GM12878 (cell line): ENCODE results near the gene POLR3A. TPM values are rescaled to one million over a fixed set of nuclear protein-coding genes. Genes with fewer than 3 reads are reported as not detected.
"Not testable (repeated sequence)": the region's sequence is repeated elsewhere in the genome, so short reads cannot be mapped to it uniquely, and the experiment has no call there.

ENCODE experiments used
- ATAC-seq: fragments of 200-7000 bp; cut with Tn5 transposase; 3 replicates; pipeline ENCODE4 v1.9.1; 2020; ENCODE audit warnings: mild to moderate bottlenecking, moderate library complexity
- BruUV-seq: library from RNA; stranded (reverse); fragments of 400-500 nt; replicated peaks from 2 replicates; lab custom pipeline; 2021; lab: Mats Ljungman, UMichigan
- CTCF ChIA-PET: fragments of 300-600 bp; sonication (Branson Sonifier 250); formaldehyde crosslinking; extraction: SDS; loops from one replicate; lab custom pipeline; 2021; ENCODE audit warnings: inconsistent platforms; lab: Yijun Ruan, JAX
- POLR2A ChIA-PET: fragments of 350-600 bp; formaldehyde crosslinking; extraction: SDS; loops from one replicate; lab custom pipeline; 2021; ENCODE audit warnings: inconsistent platforms; lab: Charles Lee
- RAD21 ChIA-PET: fragments of 300-600 bp; sonication (Branson Sonifier 250); formaldehyde crosslinking; loops from one replicate; lab custom pipeline; 2023; ENCODE audit warnings: antibody characterized with exemption; ENCODE audit not compliant: unreplicated experiment; lab: Charles Lee
- SMC1A ChIA-PET: fragments of 300-600 bp; sonication (Branson Sonifier 250); formaldehyde crosslinking; loops from one replicate; lab custom pipeline; 2023; ENCODE audit not compliant: unreplicated experiment, uncharacterized antibody; lab: Charles Lee
- DNase-seq: peaks from one replicate; pipeline ENCODE4 v3.0.0-alpha.2; 2011; ENCODE audit warnings: low read depth, low spot score
- FAIRE-seq: peaks from 3 replicates; lab custom pipeline; 2011; peaks lifted over from hg19 to GRCh38; lab: Jason Lieb, UNC
- H2AFZ ChIP-seq: 2 replicates; pipeline ENCODE4 v1.6.0; 2011; ENCODE audit warnings: low read depth, low read length, control low read depth; ENCODE audit not compliant: control insufficient read depth
- H3K27ac ChIP-seq: 2 replicates; pipeline ENCODE4 v1.5.1; 2011; ENCODE audit warnings: control low read depth; ENCODE audit not compliant: control insufficient read depth, insufficient read depth
- H3K27me3 ChIP-seq, 2 experiments: replicated peaks in 1 of 2; 2 replicates each; pipeline versions ENCODE4 v1.6.0 to v1.6.1; 2011; ENCODE audit warnings: low read length in 1 of 2; ENCODE audit not compliant: control insufficient read depth in 2 of 2, insufficient read depth in 2 of 2
- H3K36me3 ChIP-seq, 2 experiments: 2 replicates each; pipeline ENCODE4 v1.5.1; 2011; ENCODE audit warnings: low read length in 1 of 2; ENCODE audit not compliant: control insufficient read depth in 2 of 2, insufficient read depth in 2 of 2
- H3K4me1 ChIP-seq: 2 replicates; pipeline ENCODE4 v1.6.1; 2011; ENCODE audit warnings: mild to moderate bottlenecking, low read length, moderate library complexity, mixed read lengths; ENCODE audit not compliant: control insufficient read depth, insufficient read depth
- H3K4me2 ChIP-seq: 2 replicates; pipeline ENCODE4 v1.6.0; 2011; ENCODE audit warnings: control low read depth; ENCODE audit not compliant: control insufficient read depth, insufficient read depth
- H3K4me3 ChIP-seq: fragments of 200-600 bp; sonication (generic); 2 replicates; pipeline ENCODE4 v1.5.1; 2016
- H3K79me2 ChIP-seq: 2 replicates; pipeline ENCODE4 v1.6.0; 2011; ENCODE audit warnings: low read length; ENCODE audit not compliant: control insufficient read depth, insufficient read depth
- H3K9ac ChIP-seq: 2 replicates; pipeline ENCODE4 v1.8.0; 2011; ENCODE audit warnings: low read length, control low read depth, mixed read lengths; ENCODE audit not compliant: control insufficient read depth, insufficient read depth
- H3K9me3 ChIP-seq: replicated peaks from 3 replicates; pipeline ENCODE4 v1.5.1; 2011; ENCODE audit warnings: mild to moderate bottlenecking, low read length; ENCODE audit not compliant: control insufficient read depth, insufficient read depth
- H4K20me1 ChIP-seq: 2 replicates; pipeline ENCODE4 v1.6.0; 2011; ENCODE audit not compliant: control insufficient read depth, insufficient read depth
- BMI1 ChIP-seq: fragments of 450-650 bp; IDR thresholded peaks from 2 replicates; pipeline ENCODE4 v1.6.1; 2016; ENCODE audit warnings: mild to moderate bottlenecking, moderate library complexity, borderline replicate concordance
- CHD1 ChIP-seq: IDR thresholded peaks from 2 replicates; pipeline ENCODE4 v1.6.1; 2012; ENCODE audit warnings: low read depth, low read length, improper control_type of control experiment
- CHD2 ChIP-seq: IDR thresholded peaks from 2 replicates; pipeline ENCODE4 v1.6.1; 2011; ENCODE audit warnings: low read depth, low read length, improper control_type of control experiment, borderline replicate concordance
- IKZF1 ChIP-seq: fragments of 450-650 bp; conservative IDR thresholded peaks from 2 replicates; pipeline ENCODE4 v1.6.1; 2017; ENCODE audit warnings: antibody characterized with exemption, mild to moderate bottlenecking
- IKZF2 ChIP-seq, 2 experiments: fragments of 450-650 bp; IDR thresholded peaks; 2 replicates each; pipeline ENCODE4 v1.6.1; 2017; ENCODE audit warnings: mild to moderate bottlenecking in 2 of 2, moderate library complexity in 2 of 2
- YY1 ChIP-seq: IDR thresholded peaks from 2 replicates; pipeline ENCODE4 v1.6.1; 2011; ENCODE audit warnings: low read depth, mild to moderate bottlenecking, low read length
- WGBS: methylation state at CpG from one replicate; pipeline ENCODE4 v1.1.6; 2016; ENCODE audit warnings: low lambda C conversion rate; ENCODE audit not compliant: insufficient replicate concordance, insufficient coverage; ENCODE audit errors: missing lambda C conversion rate; 5-methylcytosine and 5-hydroxymethylcytosine counted together
- in situ Hi-C: fragments of 300-500 bp; cut with MboI; formaldehyde crosslinking; loops from 9 replicates; pipeline ENCODE4 v1.14.3; 2018; ENCODE audit warnings: mixed read lengths
- intact Hi-C: fragments of 100-400 bp; cut with micrococcal nuclease; formaldehyde crosslinking; loops from one replicate; pipeline ENCODE4 v1.14.2; 2022; ENCODE audit not compliant: unreplicated experiment
- polyA plus RNA-seq, 11 experiments: library from polyadenylated mRNA; depleted of rRNA in 4 of 11; unstranded in 6 of 11; stranded (reverse) in 5 of 11; fragments of >200 nt; fragmentation: Nextera tagmentation in 4 of 11; fragmentation: Illumina TruSeq in 1 of 11; extraction: Ambion mirVana in 4 of 11; extraction: Trizol in 1 of 11; gene quantifications; 1 replicate in 1 of 11; 2 replicates in 10 of 11; pipeline versions ENCODE4 v1.2.1 to v1.2.3, GENCODE V29; 2011 to 2016; ENCODE audit warnings: inconsistent platforms in 2 of 11, missing spikeins in 2 of 11, low read depth in 1 of 11
- total RNA-seq, 4 experiments: library from RNA; depleted of rRNA in 3 of 4; stranded (reverse); fragments of >200 nt in 3 of 4; fragmentation: Illumina TruSeq in 1 of 4; extraction: Trizol in 1 of 4; gene quantifications; 2 replicates each; pipeline versions ENCODE4 v1.2.1 to v1.2.3, GENCODE V29; 2013 to 2021

The POLR3A gene
- total and polyA plus RNA-seq, 10 of the 15 experiments (the other 5 are each of a cell fraction or from before 2014, with no cell fraction given): 5.4 to 20.4 (median 14.4) TPM

- no peak overlapping the region for H3K4me3 ChIP-seq
- FAIRE-seq: no peak
- ChIA-PET SMC1A (interaction anchor here (2.0 kb wide), 1 partner anchor 19 kb away, joined by 4 read pairs; no protein-coding TSS in a partner anchor), CTCF (interaction anchor here (1.0 kb wide), 1 partner anchor 112 kb away, joined by 3 read pairs; no protein-coding TSS in a partner anchor), RAD21 (no interaction called here), POLR2A (no interaction called here)
- intact Hi-C loops: no loop called here
- DNase-seq: no peak
- no peak overlapping the region for H3K9ac ChIP-seq
- no peaks in the 10 kb centered on the region for H3K79me2 ChIP-seq
- no peaks in the 10 kb centered on the region for H4K20me1 ChIP-seq
- no peak overlapping the region for H2AFZ ChIP-seq
- 33% methylated on average over 5 of the region's 5 CpGs for WGBS
- TF ChIP-seq IKZF1 (0 out of 2 replicates have a peak, but pooled peaks have one; percentile 21), CHD1 (no peak), IKZF2 (IDR thresholded peaks at IDR 0.05) (peak in 1 of 2 experiments; percentile 16; a peak in 1 of 4 replicates)
- no TSS peak for BruUV-seq
- H3K4me1 ChIP-seq: peaks cover 7% of the 10 kb centered on the region; the same call in 1 of the 2 replicates
- no peak for ATAC-seq
- in situ Hi-C loops: no loop called here
- H3K36me3 ChIP-seq: no peaks in the 10 kb centered on the region
- H3K9me3 ChIP-seq: no peaks in the 10 kb centered on the region; the same call in 2 of the 3 replicates
- peak overlapping the region; percentile 13; the same call in 1 of the 2 replicates for H3K4me2 ChIP-seq
- no peak overlapping the region for H3K27ac ChIP-seq
- H3K27me3 ChIP-seq: no peaks in the 10 kb centered on the region; a peak in 1 of 4 replicates
Measured at GRCh38 chr10:78066012-78066411, 36.7 kb upstream of the POLR3A start.

- FAIRE-seq (no peak), DNase-seq (no peak), ATAC-seq (no peak)
- no peak overlapping the region for H3K9ac ChIP-seq
- no peak overlapping the region for H2AFZ ChIP-seq
- BruUV-seq: no TSS peak
- H3K4me1 ChIP-seq: peaks cover 7% of the 10 kb centered on the region; the same call in 1 of the 2 replicates
- no peaks in the 10 kb centered on the region for H4K20me1 ChIP-seq
- H3K36me3 ChIP-seq: no peaks in the 10 kb centered on the region
- ChIA-PET RAD21 (no interaction called here), SMC1A (no interaction called here), CTCF (interaction anchor here (1.0 kb wide), 1 partner anchor 112 kb away, joined by 3 read pairs; no protein-coding TSS in a partner anchor), POLR2A (no interaction called here)
- in situ Hi-C loops: no loop called here
- no peak overlapping the region for H3K27ac ChIP-seq
- no peak overlapping the region for H3K4me3 ChIP-seq
- no peaks in the 10 kb centered on the region; a peak in 1 of 4 replicates for H3K27me3 ChIP-seq
- WGBS: 9% methylated on average over 2 of the region's 2 CpGs
- H3K4me2 ChIP-seq: no peak overlapping the region
- intact Hi-C loops: no loop called here
- TF ChIP-seq YY1 (no peak), CHD2 (no peak), BMI1 (no peak)
- H3K79me2 ChIP-seq: no peaks in the 10 kb centered on the region
- H3K9me3 ChIP-seq: no peaks in the 10 kb centered on the region; the same call in 2 of the 3 replicates
Measured at GRCh38 chr10:78065611-78066010, 36.3 kb upstream of the POLR3A start.

- H3K4me1 ChIP-seq, H3K9me3 ChIP-seq, H4K20me1 ChIP-seq, RAD21 ChIA-PET, H2AFZ ChIP-seq, intact Hi-C loops, H3K4me2 ChIP-seq, BruUV-seq, H3K27ac ChIP-seq, POLR2A ChIA-PET, H3K79me2 ChIP-seq, in situ Hi-C loops, CTCF ChIA-PET, H3K9ac ChIP-seq, H3K4me3 ChIP-seq, DNase-seq, ATAC-seq, FAIRE-seq, H3K27me3 ChIP-seq, H3K36me3 ChIP-seq, SMC1A ChIA-PET: not testable (repeated sequence)
- WGBS: no CpG with 5 or more reads among the region's 2 CpGs
Measured at GRCh38 chr10:78064919-78065318, 35.6 kb upstream of the POLR3A start.
